Activated T-cell treated with anti-CD3 and anti-CD28 coated beads, Interleukin-2, amount 50 U/mL, for 48 hours (primary cell): ENCODE measurements around the gene PRKACA.

Experiments used
- DNase-seq, 2 experiments: peaks; one replicate each; pipeline ENCODE4 v3.0.0-alpha.2; 2020

PRKACA gene

DNA sequence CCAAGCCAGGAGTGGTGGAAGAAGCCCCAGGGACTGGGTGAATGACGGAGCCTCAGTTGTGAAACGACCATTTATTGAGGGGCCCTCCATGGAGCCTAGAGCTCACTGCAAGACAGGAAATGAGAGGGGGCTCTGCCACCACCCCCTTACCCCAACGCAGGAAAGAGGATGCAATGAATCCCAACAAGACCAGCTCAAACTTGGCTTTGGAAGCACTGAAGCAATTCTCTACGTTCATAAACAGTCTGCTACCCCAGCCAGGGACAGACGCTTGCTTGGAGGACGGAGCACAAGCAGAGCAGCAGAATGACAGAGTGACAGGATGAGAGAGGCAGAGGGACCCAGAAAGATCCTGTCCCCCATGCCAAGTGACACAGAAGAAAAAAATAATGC lies 1.0 kb downstream of the PRKACA start:
- no peak for DNase-seq

DNA sequence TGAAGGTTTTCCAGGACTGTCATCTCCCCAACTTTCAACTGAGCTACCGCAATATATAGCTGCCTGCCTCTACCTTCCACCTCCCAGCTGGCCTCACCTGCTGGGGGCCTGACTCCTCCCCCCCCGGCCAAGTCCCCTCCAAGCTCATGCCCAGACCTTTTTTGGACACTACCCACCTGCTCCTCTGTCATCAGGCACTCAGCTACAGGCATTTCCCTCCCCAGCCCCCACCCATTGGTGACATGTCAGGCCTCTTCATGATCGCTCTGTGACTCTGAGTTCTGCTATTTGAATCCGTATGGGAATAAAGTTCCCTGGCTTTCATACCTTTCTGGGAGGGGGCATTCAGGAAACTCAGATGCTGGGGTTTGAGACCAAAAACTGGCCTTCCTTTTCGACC lies 1.8 kb downstream of the PRKACA start:
- DNase-seq = no peak

DNA sequence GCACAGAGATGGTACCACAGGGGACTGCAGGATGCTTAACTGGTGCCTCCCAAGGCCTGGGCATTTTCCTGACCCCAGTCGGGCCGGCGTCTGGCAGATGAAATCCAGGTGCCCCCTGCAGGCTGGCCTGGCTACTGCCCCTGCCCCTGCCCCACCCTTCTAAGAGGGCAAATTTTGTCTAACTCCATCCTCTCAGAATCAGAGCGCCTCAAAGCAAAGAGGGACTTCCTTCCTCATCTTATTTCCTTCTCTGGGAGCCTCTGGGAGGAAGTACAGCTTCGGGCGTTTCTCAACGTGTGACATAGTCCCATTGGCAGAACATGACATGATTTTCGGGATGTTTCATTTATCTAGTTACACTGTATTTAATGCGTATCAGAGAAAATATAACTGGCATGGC lies 2.7 kb downstream of the PRKACA start:
- peak; percentile 75 to 78 for DNase-seq

DNA sequence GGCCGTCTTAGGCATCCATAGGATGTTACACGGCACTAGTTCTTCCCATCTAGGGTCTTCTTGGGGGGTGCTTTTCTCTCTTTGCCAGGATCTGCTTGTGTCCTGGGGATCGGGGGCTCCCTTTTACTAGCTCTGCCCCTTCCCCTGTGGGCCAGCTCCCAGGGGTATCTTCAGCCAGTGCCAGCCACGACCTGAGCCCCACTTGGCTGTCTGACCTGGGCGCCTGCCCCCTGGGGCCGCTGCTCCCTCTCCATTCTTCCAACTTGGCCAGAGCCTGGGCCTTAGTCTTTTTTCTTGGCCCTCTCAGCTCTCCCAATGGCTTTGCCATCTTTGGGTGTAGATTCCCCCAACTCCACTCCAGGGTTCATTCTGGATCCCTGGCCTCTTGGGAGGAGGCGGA lies 3.1 kb downstream of the PRKACA start:
- DNase-seq = no peak

DNA sequence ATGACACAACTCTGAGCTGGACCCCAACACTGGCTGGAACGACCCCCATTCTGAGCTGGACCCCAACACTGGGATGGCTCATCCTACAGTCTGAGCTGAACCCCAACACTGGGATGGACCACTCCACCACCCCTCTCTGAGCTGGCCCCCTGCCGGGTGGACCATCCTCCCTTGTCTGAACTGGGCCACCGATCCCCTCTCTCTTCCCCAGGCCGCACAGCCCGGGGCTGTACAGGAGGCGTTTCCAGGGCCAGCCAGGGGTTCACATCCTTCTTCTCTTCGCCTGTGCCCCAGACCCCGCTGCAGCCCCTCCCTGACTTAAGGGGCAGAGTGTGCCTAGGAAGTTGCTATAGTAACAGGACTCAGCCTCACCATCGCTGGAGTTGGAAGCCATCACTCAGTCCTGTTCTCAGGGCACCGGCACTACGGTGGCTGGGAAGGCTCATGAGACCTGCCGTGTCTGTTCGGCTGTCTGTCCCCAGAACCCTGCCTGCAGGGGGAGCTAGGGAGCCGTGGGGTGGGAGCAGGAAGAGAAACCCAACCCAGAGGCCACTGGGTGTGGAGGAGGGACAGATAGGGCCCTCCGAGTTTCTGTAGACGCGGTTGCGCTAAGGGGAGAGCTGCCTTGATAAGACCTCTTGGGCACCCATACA lies 3.7 kb downstream of the PRKACA start:
- peak; percentile 77 to 78 for DNase-seq

DNA sequence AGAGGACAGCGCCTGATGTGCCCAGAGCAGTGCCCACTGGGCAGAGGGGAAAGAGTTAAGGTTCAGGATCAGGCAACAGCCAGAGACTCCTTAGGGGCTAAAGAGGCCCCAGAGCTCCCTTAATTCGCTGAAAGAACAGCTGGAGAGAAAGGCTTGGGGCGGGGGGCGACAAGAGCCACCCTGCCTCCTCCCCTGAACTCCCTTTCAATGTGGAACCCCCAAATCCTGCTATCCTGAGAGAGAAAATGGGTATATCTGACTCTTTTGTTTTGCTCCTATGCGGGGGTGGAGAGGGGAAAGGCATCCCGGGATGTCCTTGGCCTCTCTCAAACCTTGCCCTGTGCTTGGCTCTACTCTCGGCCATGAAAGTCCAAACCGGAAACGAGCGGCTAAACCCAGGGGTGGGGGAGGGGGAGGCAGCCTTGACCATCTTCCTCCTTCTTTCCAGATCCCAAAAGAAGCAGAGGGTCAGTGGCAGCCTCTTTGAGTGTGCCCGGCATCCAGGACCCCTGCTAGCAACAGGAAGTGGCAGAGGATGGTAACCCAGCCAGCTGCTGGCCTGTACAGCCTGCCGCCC lies 4.7 kb downstream of the PRKACA start:
- no peak for DNase-seq

DNA sequence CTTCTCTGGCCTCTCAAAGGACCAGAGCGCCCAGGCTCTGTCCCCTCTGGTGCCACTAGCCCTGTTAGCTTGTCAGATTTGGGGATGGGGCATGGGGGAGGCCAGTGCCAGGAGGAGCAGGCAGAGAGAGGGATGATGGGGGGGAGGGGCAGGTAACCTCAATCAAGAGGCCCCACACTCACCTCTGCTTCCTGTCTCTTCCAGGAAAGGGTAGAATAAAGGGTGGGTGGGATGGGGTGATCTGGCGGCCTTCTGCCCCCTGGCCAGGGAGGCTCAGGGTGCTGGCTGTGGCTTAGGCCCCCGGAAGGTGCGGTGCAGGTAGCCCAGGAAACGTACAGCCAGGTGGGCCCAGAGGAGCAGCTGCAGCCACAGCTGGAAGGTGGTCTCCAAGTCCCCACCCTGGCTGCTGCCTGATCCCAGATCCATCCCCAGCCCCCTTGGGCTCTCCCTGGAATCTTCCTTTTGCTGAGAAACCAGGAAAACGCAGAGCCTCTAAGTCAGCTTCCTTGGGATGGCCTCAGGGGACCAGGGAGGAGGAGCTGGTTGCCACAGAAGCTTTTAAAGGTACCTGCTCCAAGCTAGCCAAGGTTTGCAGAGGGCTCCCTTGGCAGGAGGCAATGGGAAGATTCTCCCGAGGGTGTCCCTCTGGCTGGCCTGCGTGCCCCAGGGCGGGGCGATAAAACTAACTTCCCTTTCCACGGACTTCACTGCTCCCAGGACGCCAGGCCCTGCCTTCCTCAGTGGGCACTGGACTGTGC lies 5.3 kb downstream of the PRKACA start:
- no peak for DNase-seq

DNA sequence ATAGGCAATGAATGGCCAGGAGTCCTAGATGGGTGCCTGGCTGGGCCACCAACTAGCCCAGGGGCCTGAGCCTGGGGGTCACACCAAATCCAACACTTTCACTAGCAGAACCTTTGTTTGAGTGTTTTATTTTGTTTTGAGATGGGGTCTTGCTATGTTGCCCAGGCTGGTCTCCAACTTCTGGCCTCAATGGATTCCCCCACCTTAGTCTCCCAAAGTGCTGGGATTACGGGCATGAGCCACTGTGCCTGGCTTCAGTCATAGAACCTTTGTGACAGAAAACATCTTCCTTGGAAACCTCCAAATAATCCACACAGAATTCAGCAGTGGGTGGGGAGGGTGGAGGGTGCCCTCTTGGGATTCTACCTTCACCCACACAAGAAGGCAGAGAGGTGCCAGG lies 6.1 kb downstream of the PRKACA start:
- DNase-seq = no peak

DNA sequence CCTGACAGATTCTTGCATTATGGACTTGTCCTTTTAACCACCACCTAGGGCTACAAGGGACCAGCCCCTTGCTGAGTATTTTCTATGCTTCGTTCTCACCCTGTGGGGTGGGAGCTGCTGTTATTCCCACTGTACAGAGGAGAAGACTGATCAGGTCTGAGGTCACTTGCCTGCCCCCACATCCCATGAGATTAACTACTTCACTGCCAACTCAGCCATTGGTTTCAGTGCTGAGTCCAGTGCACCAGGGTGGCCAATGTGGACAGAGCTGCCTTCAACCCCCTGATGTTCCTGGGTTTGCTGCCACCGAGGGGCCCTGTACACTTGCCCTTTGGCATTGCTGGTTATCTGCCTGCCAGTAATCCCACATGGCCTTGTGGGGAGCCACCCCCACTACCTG lies 6.9 kb downstream of the PRKACA start:
- no peak for DNase-seq

DNA sequence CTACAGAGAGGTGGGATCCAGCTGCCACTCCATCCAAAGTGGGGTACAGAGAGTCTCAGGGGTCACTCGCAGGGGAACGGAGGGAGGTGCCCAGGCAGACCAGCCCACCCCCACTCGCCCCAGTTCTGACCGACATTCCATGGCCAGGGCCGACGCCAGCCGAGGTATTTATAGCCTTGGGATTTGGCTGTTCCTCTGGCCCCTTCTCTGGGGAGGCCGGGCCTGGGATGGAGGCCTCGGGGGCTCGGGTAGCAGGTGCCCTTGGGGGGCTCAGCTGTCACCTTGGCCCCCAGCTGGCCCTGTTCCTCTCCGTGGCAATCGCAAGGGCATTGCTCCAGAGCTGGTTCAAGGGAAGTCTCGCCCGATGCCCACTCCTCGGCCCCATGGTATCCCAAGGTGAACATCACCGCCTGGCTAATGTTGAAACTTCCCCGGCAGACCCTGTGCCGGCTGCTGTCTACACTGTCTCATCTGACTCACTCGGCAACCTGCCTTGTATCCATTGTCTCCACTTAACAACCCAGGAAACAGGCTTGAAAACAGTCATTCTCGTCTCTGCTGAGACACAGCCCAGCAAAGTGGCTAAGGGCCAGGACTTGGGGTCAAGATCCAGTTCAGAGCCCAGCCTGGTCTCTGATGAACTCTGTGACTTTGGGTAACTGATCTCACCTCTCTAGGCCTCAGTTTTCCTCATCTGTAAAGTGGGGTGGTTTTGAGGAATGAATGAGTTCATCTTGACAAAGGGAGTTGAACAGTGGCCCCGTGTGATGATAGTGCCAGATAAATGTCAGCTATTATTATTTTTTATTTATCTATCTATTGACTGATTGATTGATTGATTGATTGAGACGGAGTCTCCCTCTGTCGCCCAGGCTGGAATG lies 9.7 kb downstream of the PRKACA start:
- DNase-seq = no peak

DNA sequence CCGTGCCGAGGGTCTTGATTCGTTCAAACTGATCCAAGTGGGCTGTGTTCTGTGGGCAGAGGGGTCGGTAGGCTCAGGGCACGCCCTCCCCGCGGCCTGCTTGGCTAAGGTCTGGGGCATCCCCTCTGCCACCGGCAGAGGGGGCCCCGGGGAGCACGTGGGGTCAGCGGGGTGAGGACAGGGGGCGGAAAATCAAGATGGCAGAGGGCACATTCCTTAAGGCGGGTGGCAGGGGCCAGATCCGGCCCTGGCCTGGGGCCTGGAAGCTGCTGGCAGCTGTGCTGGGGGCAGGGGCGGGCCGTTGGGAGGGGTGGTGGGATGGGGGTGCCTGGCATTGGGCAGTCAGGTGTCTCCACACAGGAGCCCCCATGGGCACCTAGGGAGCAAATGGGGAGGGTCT lies 10.7 kb downstream of the PRKACA start:
- DNase-seq = no peak

DNA sequence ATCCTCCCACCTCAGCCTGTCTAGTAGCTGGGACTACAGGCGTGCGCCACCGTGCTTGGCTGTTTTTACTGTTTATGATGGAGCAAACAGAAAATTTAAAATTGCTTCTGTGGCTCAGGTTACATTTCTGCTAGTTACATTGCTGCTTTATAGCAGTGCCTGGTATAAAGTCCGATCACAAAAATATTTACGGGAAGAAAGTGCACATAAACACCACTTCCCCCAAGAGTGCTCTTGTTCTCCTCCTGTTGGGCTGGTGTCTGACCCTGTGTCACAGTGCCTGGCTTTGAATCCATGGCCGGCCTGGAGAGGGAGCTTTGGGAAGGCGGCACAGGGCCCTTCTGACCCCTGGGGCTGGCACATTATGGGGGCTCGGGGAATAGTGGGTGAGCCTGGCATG lies 11.9 kb downstream of the PRKACA start:
- DNase-seq = no peak

DNA sequence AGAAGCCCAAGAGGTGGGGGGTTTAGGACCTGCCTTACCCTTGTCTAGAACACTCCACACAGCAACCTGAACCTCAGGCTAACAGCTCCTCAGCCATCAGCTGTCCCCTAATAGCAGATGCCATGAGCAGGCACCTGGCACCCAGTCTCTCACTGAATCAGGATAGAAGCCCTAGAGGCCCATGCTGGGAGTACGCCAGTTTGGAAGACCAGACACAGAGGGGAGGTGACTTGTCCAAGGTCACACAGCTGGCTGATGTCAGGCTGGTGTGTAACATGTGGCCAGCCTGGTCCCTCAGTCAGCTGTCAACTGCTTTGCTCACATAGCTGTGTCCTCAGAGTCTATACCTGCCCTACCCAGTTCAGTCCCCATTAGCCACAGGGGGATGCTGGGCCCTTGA lies 14.3 kb downstream of the PRKACA start:
- no peak for DNase-seq

DNA sequence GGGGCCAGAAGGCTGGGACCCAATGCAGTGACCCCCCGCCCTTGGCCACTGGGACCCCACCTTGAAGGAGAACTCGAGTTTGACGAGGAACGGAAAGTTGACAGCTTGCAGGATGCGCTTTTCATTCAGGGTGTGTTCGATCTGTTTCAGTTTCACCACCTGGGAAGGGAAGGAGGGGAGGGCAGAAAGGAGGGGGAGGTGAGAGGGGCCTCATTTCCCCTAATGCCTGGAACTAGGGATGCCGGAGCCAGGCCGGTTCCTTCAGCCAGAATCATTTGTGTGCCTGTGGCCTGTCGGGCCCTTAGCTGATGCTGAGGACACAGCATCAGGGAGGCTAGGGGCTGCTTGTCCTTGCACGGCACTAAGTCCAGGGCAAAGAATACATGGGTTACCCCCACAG lies 14.8 kb downstream of the PRKACA start:
- no peak for DNase-seq

DNA sequence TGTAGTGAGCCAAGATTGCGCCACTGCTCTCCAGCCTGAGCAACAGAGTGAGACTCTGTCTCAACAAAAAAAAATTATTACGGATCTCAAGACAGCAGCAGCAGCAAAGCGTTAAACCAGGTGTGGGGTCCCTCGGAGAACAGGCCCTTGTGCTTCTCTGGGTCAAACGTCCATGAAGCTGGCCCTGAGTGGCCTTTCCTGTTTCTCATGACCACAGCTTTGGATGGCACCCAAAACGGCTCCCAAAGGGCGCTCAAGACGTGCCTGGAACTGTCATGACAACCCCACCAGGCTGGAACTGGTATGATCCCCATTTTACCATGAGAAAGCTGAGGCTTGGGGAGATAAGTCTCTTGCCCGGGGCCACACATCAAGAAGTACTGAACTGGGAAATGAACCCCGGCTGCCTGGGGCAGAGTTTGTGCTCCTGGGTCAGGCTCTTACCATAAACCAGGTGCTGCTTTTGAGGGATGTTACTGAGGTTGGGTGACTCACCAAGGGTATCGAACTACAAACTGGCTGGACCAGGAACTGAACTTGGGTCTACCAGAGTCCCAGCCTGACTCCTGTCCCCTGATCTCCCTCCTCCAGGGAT lies 15.4 kb downstream of the PRKACA start:
- no peak for DNase-seq

DNA sequence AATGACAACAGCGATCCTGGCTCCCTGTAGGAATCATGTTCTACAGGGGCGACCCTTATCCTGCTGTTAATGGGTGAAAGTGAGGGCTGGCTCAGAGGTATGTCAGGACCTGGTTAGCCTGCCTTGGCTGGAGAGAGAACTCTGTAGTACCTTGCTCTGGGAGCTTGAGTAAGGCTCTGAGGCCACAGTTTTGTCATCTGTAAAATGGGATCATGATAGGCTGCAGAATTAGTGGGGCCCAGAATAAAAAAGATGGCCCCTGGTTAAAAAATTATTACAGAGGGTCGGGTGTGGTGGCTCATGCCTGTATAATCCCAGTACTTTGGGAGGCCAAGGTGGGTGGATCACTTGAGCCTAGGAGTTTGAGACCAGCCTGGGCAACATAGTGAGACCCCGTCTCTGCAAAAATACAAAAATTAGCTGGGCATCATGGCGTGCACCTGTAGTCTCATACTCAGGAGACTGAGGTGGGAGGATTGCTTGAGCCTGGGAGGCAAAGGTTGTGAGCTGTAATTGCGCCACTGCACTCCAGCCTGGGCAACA lies 16.5 kb downstream of the PRKACA start:
- DNase-seq = no peak

DNA sequence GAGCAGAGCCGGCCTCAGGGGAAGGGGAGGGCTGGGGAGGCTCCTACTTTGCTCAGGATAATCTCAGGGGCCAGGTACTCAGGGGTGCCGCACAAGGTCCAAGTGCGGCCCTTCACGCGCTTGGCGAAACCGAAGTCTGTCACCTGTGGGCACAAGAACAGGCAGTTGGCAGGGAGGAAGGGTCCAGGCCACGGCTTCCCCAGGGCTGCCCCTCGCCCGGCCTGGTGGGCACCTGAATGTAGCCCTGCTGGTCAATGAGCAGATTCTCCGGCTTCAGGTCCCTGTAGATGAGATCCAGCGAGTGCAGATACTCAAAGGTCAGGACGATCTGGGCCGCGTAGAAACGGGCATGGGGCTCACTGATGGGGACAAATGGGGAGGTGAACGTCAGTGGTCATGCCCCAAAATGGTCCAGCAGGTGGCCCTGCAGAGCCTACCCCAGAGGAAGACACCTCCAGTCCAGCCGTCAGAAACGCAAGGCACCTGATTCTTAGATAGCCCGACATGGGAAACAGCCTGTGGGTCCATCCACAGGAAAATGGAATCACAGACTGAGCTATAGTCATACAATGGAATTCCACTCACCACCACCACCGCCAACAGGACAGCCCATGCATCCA lies 19.9 kb downstream of the PRKACA start:
- DNase-seq = no peak

DNA sequence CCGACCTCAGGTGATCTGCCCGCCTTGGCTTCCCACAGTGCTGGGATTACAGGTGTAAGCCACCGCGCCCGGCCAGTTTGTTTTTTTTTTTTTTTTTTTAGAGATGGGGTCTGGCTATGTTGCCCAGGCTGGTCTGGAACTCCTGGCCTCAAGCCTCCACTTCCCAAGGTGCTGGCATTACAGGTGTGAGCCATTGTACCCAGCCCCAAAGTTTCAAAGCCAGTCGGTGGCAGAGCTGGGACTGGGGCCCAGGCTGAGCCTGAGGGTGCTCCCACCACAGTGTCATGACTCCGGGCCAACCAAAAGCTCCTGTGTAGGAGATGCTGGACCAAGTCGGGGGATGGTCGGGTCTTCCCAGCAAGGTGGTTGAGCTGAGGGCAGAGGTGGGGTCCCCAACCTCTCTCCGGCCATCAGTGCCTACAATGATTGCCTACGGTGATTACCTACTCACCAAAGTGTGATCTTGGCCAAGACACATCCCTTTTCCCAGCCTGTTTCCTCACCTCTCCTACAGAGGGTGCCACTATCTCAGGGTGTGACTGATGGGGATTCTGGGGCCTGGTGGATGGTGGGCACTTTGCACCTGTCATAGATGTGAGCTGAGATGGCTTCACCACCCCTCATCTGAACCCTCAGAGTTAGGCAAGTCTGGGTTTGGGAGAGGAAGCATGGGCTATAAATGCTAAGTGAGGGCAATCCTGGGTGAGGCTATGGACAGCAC lies 21.1 kb downstream of the PRKACA start:
- no peak for DNase-seq

DNA sequence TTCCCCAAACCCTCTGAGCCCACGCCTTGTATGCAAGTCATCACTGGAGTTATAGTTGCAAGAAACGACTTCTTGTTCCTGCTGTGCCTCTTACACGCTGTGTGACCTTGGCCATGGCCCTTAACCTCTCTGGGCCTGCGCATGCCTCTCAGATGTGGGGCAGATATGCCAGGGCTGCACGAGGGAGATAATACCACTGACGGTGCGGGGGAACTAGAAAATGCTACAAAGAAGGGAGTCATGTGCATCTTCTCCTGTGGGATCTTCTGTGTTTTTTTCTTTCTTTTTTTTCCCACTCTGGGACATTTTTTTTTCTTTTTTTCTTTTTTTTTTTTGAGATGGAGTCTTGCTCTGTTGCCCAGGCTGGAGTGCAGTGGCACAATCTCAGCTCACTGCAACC lies 22.7 kb downstream of the PRKACA start:
- DNase-seq = no peak

DNA sequence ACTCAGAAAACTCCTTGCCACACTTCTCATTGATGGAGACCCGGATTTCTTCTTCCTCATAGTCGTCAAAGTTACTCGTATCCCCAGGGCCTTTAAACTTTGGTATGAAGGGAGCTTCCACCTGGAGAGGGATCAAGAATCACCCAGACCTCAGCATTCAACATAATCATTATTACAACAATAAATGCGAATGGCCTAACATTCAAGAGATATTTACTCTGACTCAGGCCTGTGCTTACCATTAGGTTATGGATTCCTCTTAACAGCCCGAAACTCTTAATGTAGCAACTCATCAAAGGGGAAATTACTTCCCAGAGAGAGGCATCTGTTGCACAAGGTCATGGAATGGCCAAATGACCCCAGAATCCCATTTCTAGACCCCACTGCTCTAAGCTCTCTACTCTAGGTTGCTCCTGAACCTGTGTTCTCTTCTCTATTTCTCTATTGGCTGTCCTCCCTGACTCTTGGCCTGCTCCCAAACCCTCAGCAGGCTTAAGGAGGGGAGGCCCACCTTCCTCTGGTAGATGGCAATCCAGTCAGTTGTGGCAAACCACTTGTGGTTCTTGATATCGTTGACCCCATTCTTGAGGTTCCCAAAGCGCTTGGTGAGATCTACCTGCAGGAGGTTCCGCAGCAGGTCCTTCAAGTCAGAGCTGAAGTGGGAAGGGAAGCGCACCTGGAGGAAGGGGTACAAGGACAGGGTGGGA lies 24.3 kb downstream of the PRKACA start:
- no peak for DNase-seq
